ENCODE measurements around the gene PWWP2B.

GRCh38 chr10:132374612-132375011, 22.4 kb upstream of the PWWP2B start:
- TF ChIP-seq CTCF (IDR thresholded peaks at IDR 0.05; ENCODE audit: insufficient read depth, low read length, poor library complexity, severe bottlenecking): no peak
- TF ChIP-seq EZH2phosphoT487 (conservative IDR thresholded peaks at IDR 0.05; ENCODE audit: low read length): no peak

Data from SU-DHL-6 (cell line).